WTC11 (cell line): ENCODE results near the gene SLC12A6. TPM values are rescaled to one million over a fixed set of nuclear protein-coding genes. Genes with fewer than 3 reads are reported as not detected.

Experiments used
- ATAC-seq: fragments of 200-7000 bp; cut with Tn5 transposase; 2 replicates; pipeline ENCODE4 v1.10.0; 2021; ENCODE audit warnings: mild to moderate bottlenecking, moderate library complexity
- CTCF ChIA-PET: fragments of 300-600 bp; sonication (Branson Sonifier 250); formaldehyde crosslinking; loops from one replicate; lab custom pipeline; 2021; ENCODE audit warnings: antibody characterized with exemption; lab: Charles Lee
- POLR2A ChIA-PET: fragments of 350-600 bp; sonication (Branson Sonifier 250); formaldehyde crosslinking; loops from one replicate; lab custom pipeline; 2021; ENCODE audit warnings: antibody characterized with exemption; lab: Charles Lee
- DNase-seq: peaks from one replicate; pipeline ENCODE4 v3.0.0; 2021; ENCODE audit warnings: low spot score
- H3K27ac Mint-ChIP-seq: 2 replicates; pipeline ENCODE4 v1.8.0; 2021; ENCODE audit warnings: mixed read lengths
- H3K27me3 Mint-ChIP-seq: 2 replicates; pipeline ENCODE4 v1.8.0; 2021; ENCODE audit warnings: low read depth, mild to moderate bottlenecking, moderate library complexity, mixed read lengths
- H3K36me3 Mint-ChIP-seq: 2 replicates; pipeline ENCODE4 v1.8.0; 2021; ENCODE audit warnings: mixed read lengths
- H3K4me1 Mint-ChIP-seq: 2 replicates; pipeline ENCODE4 v1.8.0; 2022; ENCODE audit warnings: mixed read lengths
- H3K4me3 Mint-ChIP-seq: 2 replicates; pipeline ENCODE4 v1.8.0; 2021; ENCODE audit warnings: mild to moderate bottlenecking, moderate library complexity, mixed read lengths
- H3K9me3 Mint-ChIP-seq: 2 replicates; pipeline ENCODE4 v1.8.0; 2021; ENCODE audit warnings: mixed read lengths
- FOXK1 ChIP-seq: sonication (generic); formaldehyde crosslinking; IDR thresholded peaks from 2 replicates; pipeline ENCODE4 v1.8.0; 2022; ENCODE audit warnings: mild to moderate bottlenecking, moderate library complexity, missing genetic modification reagents
- FOXP1 ChIP-seq: sonication (generic); formaldehyde crosslinking; IDR thresholded peaks from 2 replicates; pipeline ENCODE4 v1.8.0; 2022; ENCODE audit warnings: missing genetic modification reagents, mild to moderate bottlenecking, moderate library complexity, borderline replicate concordance
- JUN ChIP-seq: sonication (generic); formaldehyde crosslinking; IDR thresholded peaks from 2 replicates; pipeline ENCODE4 v1.8.0; 2023; ENCODE audit warnings: mild to moderate bottlenecking, missing genetic modification reagents
- NFYB ChIP-seq: sonication (generic); formaldehyde crosslinking; conservative IDR thresholded peaks from 2 replicates; pipeline ENCODE4 v1.8.0; 2022; ENCODE audit warnings: low read depth, missing genetic modification reagents
- SMAD3 ChIP-seq: sonication (generic); formaldehyde crosslinking; IDR thresholded peaks from 2 replicates; pipeline ENCODE4 v1.8.0; 2022; ENCODE audit warnings: missing genetic modification reagents, mild to moderate bottlenecking, borderline replicate concordance
- TEAD1 ChIP-seq: sonication (generic); formaldehyde crosslinking; IDR thresholded peaks from 2 replicates; pipeline ENCODE4 v1.8.0; 2022; ENCODE audit warnings: mild to moderate bottlenecking, missing genetic modification reagents
- ZNF138 ChIP-seq: sonication (generic); formaldehyde crosslinking; conservative IDR thresholded peaks from 2 replicates; pipeline ENCODE4 v1.8.1; 2022; ENCODE audit warnings: mild to moderate bottlenecking, moderate library complexity, missing genetic modification reagents
- ZNF263 ChIP-seq: sonication (generic); formaldehyde crosslinking; IDR thresholded peaks from 2 replicates; pipeline ENCODE4 v1.8.1; 2022; ENCODE audit warnings: low read depth, mild to moderate bottlenecking, moderate library complexity, missing genetic modification reagents
- ZNF396 ChIP-seq: fragments of 250-450 bp; sonication (Bioruptor Pico); IDR thresholded peaks from 2 replicates; pipeline ENCODE4 v1.8.0; 2021; ENCODE audit warnings: mild to moderate bottlenecking, moderate library complexity, borderline replicate concordance
- ZNF671 ChIP-seq: fragments of 250-450 bp; sonication (Bioruptor Pico); IDR thresholded peaks from 2 replicates; pipeline ENCODE4 v1.8.0; 2021; ENCODE audit warnings: mild to moderate bottlenecking
- total RNA-seq: library from RNA; stranded (reverse); gene quantifications from 3 replicates; pipeline ENCODE4 v1.2.3, GENCODE V29; 2021
- TF ChIP-seq, protein P1 (sequence below): fragments of 250-450 bp; sonication (Bioruptor Pico); conservative IDR thresholded peaks from 2 replicates; pipeline ENCODE4 v1.9.0; 2021; ENCODE audit warnings: mild to moderate bottlenecking
- TF ChIP-seq, protein P2 (sequence below): fragments of 250-450 bp; sonication (Bioruptor Pico); IDR thresholded peaks from 2 replicates; pipeline ENCODE4 v1.9.0; 2021; ENCODE audit warnings: mild to moderate bottlenecking, borderline replicate concordance
- TF ChIP-seq, protein P3 (sequence below): sonication (generic); formaldehyde crosslinking; IDR thresholded peaks from 2 replicates; pipeline ENCODE4 v1.8.0; 2023; ENCODE audit warnings: missing genetic modification reagents, mild to moderate bottlenecking, borderline replicate concordance
- TF ChIP-seq, protein P4 (sequence below): sonication (generic); formaldehyde crosslinking; IDR thresholded peaks from 2 replicates; pipeline ENCODE4 v1.8.1; 2023; ENCODE audit warnings: mild to moderate bottlenecking, missing genetic modification reagents
- TF ChIP-seq, protein P5 (sequence below): sonication (generic); formaldehyde crosslinking; IDR thresholded peaks from 2 replicates; pipeline ENCODE4 v1.8.0; 2022; ENCODE audit warnings: mild to moderate bottlenecking, missing genetic modification reagents
- TF ChIP-seq, protein P6 (sequence below): sonication (generic); formaldehyde crosslinking; IDR thresholded peaks from 2 replicates; pipeline ENCODE4 v1.8.1; 2023; ENCODE audit warnings: mild to moderate bottlenecking, missing genetic modification reagents, borderline replicate concordance

SLC12A6 gene
- total RNA-seq, 1 experiment from 2014 or later, result 16.2 TPM

DNA sequence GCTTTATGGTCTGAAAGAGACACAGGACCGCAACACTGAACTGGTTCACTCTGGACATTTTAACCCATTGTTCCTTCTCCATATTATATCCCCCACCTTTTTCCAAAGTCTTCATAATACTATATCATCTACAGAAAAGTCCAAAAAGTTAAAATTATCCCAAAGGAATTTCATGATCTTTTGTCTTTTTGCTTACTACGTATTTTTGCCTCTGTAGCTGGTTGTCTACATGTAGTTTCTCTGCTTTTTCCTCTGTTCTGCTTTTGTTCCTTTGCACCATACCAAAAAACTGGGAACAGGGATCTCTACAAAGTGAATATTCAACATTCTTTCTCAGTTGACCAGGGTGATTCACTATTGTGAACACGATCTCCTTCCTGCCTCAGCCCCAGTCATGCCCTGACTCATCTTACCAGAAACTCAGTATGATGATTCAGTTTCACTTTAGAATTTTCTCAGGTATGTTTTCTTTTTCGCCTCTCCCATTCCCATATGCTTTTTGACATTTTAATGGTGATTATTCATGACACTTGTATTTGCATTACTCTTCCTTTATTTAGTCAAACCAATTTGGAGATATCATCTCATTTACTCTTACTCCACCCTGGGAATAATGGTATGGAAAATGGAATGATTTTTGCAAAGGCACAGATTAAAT is 98.3 kb downstream of the SLC12A6 start:
- DNase-seq, result no peak
- TF ChIP-seq, protein P1, sequence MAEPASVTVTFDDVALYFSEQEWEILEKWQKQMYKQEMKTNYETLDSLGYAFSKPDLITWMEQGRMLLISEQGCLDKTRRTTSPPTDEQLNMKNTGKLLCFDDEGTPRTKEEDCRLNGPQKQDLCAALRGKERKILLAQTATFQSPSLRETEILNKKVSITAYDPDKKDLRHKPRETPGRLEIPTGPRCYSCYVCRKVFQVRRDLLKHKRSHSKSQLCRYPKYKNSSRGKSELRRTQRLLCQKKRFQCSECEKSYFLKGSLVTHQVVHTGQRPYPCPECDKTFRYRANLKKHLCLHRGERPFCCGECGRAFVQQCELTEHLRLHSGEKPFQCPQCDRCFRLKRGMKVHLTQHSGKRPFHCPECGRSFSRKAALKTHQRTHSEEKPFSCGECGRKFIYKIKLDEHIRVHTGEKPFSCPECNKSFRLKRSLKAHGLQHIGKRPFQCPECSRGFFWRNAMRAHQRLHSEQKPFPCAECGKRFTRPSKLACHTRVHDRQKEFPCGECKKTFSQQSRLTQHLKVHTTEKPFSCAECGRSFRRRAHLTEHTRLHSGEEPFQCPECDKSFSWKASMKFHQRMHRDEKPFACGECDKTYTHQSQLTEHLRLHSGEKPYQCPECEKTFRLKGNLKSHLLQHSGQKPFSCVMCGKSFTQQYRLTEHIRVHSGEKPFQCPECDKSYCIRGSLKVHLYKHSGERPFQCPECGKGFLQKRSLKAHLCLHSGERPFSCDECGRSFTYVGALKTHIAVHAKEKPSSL (CRISPR knock-in tag), result no peak
- TF ChIP-seq, protein P2, sequence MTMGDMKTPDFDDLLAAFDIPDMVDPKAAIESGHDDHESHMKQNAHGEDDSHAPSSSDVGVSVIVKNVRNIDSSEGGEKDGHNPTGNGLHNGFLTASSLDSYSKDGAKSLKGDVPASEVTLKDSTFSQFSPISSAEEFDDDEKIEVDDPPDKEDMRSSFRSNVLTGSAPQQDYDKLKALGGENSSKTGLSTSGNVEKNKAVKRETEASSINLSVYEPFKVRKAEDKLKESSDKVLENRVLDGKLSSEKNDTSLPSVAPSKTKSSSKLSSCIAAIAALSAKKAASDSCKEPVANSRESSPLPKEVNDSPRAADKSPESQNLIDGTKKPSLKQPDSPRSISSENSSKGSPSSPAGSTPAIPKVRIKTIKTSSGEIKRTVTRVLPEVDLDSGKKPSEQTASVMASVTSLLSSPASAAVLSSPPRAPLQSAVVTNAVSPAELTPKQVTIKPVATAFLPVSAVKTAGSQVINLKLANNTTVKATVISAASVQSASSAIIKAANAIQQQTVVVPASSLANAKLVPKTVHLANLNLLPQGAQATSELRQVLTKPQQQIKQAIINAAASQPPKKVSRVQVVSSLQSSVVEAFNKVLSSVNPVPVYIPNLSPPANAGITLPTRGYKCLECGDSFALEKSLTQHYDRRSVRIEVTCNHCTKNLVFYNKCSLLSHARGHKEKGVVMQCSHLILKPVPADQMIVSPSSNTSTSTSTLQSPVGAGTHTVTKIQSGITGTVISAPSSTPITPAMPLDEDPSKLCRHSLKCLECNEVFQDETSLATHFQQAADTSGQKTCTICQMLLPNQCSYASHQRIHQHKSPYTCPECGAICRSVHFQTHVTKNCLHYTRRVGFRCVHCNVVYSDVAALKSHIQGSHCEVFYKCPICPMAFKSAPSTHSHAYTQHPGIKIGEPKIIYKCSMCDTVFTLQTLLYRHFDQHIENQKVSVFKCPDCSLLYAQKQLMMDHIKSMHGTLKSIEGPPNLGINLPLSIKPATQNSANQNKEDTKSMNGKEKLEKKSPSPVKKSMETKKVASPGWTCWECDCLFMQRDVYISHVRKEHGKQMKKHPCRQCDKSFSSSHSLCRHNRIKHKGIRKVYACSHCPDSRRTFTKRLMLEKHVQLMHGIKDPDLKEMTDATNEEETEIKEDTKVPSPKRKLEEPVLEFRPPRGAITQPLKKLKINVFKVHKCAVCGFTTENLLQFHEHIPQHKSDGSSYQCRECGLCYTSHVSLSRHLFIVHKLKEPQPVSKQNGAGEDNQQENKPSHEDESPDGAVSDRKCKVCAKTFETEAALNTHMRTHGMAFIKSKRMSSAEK (CRISPR knock-in tag), result no peak
- TF ChIP-seq FOXP1 (CRISPR knock-in tag) (no peak), ZNF138 (no peak), SMAD3 (CRISPR knock-in tag) (no peak), ZNF263 (CRISPR knock-in tag) (no peak), TEAD1 (CRISPR knock-in tag) (no peak)
- TF ChIP-seq, protein P3, sequence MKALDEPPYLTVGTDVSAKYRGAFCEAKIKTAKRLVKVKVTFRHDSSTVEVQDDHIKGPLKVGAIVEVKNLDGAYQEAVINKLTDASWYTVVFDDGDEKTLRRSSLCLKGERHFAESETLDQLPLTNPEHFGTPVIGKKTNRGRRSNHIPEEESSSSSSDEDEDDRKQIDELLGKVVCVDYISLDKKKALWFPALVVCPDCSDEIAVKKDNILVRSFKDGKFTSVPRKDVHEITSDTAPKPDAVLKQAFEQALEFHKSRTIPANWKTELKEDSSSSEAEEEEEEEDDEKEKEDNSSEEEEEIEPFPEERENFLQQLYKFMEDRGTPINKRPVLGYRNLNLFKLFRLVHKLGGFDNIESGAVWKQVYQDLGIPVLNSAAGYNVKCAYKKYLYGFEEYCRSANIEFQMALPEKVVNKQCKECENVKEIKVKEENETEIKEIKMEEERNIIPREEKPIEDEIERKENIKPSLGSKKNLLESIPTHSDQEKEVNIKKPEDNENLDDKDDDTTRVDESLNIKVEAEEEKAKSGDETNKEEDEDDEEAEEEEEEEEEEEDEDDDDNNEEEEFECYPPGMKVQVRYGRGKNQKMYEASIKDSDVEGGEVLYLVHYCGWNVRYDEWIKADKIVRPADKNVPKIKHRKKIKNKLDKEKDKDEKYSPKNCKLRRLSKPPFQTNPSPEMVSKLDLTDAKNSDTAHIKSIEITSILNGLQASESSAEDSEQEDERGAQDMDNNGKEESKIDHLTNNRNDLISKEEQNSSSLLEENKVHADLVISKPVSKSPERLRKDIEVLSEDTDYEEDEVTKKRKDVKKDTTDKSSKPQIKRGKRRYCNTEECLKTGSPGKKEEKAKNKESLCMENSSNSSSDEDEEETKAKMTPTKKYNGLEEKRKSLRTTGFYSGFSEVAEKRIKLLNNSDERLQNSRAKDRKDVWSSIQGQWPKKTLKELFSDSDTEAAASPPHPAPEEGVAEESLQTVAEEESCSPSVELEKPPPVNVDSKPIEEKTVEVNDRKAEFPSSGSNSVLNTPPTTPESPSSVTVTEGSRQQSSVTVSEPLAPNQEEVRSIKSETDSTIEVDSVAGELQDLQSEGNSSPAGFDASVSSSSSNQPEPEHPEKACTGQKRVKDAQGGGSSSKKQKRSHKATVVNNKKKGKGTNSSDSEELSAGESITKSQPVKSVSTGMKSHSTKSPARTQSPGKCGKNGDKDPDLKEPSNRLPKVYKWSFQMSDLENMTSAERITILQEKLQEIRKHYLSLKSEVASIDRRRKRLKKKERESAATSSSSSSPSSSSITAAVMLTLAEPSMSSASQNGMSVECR, result no peak
- TF ChIP-seq, protein P4, sequence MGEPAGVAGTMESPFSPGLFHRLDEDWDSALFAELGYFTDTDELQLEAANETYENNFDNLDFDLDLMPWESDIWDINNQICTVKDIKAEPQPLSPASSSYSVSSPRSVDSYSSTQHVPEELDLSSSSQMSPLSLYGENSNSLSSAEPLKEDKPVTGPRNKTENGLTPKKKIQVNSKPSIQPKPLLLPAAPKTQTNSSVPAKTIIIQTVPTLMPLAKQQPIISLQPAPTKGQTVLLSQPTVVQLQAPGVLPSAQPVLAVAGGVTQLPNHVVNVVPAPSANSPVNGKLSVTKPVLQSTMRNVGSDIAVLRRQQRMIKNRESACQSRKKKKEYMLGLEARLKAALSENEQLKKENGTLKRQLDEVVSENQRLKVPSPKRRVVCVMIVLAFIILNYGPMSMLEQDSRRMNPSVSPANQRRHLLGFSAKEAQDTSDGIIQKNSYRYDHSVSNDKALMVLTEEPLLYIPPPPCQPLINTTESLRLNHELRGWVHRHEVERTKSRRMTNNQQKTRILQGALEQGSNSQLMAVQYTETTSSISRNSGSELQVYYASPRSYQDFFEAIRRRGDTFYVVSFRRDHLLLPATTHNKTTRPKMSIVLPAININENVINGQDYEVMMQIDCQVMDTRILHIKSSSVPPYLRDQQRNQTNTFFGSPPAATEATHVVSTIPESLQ (CRISPR knock-in tag), result no peak
- Mint-ChIP-seq H3K4me1 (peaks cover 11% of the 10 kb centered on the region), H3K27me3 (no peaks in the 10 kb centered on the region), H3K4me3 (no peak overlapping the region), H3K9me3 (no peaks in the 10 kb centered on the region), H3K36me3 (peaks cover 6% of the 10 kb centered on the region; the same call in 1 of the 2 replicates), H3K27ac (peak overlapping the region; percentile 86)
- ATAC-seq, result no peak
- POLR2A ChIA-PET, result no interaction called here
- CTCF ChIA-PET, result no interaction called here

DNA sequence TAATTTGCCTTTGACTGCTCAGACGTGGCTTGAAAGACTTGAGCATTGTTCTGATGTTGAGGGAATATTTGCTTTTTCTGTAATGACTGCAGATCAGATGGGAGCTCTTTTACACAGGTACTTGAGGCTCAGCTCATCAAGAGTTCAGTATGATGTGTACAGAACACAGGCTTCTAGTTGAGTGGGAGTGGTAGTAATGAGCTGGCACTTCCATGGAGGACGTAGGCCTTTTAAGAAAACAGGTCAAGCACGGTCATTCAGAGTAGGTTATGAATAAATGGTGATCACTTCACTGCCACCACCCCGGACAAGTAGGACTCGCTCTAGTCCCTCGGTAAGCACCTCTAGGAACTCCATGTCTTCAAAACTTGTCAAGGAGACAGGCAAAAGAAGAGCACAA is 104.0 kb downstream of the SLC12A6 start:
- Mint-ChIP-seq H3K4me3 (no peak overlapping the region), H3K4me1 (no peaks in the 10 kb centered on the region), H3K27ac (no peak overlapping the region), H3K27me3 (no peaks in the 10 kb centered on the region), H3K9me3 (no peaks in the 10 kb centered on the region), H3K36me3 (peaks cover 27% of the 10 kb centered on the region)
- ChIA-PET CTCF (no interaction called here), POLR2A (no interaction called here)
- no peak for ATAC-seq
- TF ChIP-seq, protein P5, sequence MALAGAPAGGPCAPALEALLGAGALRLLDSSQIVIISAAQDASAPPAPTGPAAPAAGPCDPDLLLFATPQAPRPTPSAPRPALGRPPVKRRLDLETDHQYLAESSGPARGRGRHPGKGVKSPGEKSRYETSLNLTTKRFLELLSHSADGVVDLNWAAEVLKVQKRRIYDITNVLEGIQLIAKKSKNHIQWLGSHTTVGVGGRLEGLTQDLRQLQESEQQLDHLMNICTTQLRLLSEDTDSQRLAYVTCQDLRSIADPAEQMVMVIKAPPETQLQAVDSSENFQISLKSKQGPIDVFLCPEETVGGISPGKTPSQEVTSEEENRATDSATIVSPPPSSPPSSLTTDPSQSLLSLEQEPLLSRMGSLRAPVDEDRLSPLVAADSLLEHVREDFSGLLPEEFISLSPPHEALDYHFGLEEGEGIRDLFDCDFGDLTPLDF (CRISPR knock-in tag), result no peak
- TF ChIP-seq JUN (CRISPR knock-in tag), result no peak
- no peak for TF ChIP-seq ZNF396 (CRISPR knock-in tag)
- no peak for TF ChIP-seq FOXK1
- TF ChIP-seq, protein P6, sequence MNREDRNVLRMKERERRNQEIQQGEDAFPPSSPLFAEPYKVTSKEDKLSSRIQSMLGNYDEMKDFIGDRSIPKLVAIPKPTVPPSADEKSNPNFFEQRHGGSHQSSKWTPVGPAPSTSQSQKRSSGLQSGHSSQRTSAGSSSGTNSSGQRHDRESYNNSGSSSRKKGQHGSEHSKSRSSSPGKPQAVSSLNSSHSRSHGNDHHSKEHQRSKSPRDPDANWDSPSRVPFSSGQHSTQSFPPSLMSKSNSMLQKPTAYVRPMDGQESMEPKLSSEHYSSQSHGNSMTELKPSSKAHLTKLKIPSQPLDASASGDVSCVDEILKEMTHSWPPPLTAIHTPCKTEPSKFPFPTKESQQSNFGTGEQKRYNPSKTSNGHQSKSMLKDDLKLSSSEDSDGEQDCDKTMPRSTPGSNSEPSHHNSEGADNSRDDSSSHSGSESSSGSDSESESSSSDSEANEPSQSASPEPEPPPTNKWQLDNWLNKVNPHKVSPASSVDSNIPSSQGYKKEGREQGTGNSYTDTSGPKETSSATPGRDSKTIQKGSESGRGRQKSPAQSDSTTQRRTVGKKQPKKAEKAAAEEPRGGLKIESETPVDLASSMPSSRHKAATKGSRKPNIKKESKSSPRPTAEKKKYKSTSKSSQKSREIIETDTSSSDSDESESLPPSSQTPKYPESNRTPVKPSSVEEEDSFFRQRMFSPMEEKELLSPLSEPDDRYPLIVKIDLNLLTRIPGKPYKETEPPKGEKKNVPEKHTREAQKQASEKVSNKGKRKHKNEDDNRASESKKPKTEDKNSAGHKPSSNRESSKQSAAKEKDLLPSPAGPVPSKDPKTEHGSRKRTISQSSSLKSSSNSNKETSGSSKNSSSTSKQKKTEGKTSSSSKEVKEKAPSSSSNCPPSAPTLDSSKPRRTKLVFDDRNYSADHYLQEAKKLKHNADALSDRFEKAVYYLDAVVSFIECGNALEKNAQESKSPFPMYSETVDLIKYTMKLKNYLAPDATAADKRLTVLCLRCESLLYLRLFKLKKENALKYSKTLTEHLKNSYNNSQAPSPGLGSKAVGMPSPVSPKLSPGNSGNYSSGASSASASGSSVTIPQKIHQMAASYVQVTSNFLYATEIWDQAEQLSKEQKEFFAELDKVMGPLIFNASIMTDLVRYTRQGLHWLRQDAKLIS (CRISPR knock-in tag), result no peak
- TF ChIP-seq NFYB, result no peak
- TF ChIP-seq ZNF671 (CRISPR knock-in tag), result no peak
- no peak for DNase-seq
